Breast epithelium (tissue), 3 donors: ENCODE results near the gene NAV2.

ENCODE experiments used
- CTCF ChIP-seq, 3 donors: fragments of 450-650 bp; IDR thresholded peaks; one replicate each; pipeline ENCODE4 v1.5.1; 2016 to 2017; ENCODE audit warnings: antibody characterized with exemption in 3 of 3, mild to moderate bottlenecking in 3 of 3, moderate library complexity in 3 of 3
- POLR2A ChIP-seq: fragments of 450-650 bp; IDR thresholded peaks from one replicate; pipeline ENCODE4 v1.6.1; 2016; ENCODE audit warnings: antibody characterized with exemption, mild to moderate bottlenecking, moderate library complexity

GRCh38 chr11:20129665-20130064 lies 417.0 kb downstream of the NAV2 start:
- TF ChIP-seq CTCF (IDR thresholded peaks at IDR 0.05): no peak
- TF ChIP-seq POLR2A: no peak
